H9 (cell line): ENCODE measurements around the gene RALGPS2. TPM values are rescaled to one million over a fixed set of nuclear protein-coding genes. Genes with fewer than 3 reads are reported as not detected.

Source experiments
- DNase-seq: peaks from one replicate; pipeline ENCODE4 v3.0.0-alpha.2; 2017
- H2AFZ ChIP-seq: one replicate; pipeline ENCODE4 v1.6.1; 2013; ENCODE audit warnings: mild to moderate bottlenecking, low read length, control low read depth, moderate library complexity
- H2AK5ac ChIP-seq: 2 replicates; pipeline ENCODE4 v1.6.1; 2013; ENCODE audit warnings: low read length, control low read depth, mixed read lengths; ENCODE audit not compliant: insufficient read length
- H2BK120ac ChIP-seq: one replicate; pipeline ENCODE4 v1.6.1; 2013; ENCODE audit warnings: low read depth, mild to moderate bottlenecking, low read length, control low read depth, inconsistent platforms; ENCODE audit not compliant: poor library complexity, severe bottlenecking
- H2BK12ac ChIP-seq: 2 replicates; pipeline ENCODE4 v1.6.1; 2013; ENCODE audit warnings: low read length, control low read depth, mixed read lengths, low read depth; ENCODE audit not compliant: insufficient read length
- H2BK15ac ChIP-seq: 2 replicates; pipeline ENCODE4 v1.6.1; 2013; ENCODE audit warnings: low read depth, low read length, control low read depth
- H2BK20ac ChIP-seq: one replicate; pipeline ENCODE4 v1.6.1; 2013; ENCODE audit warnings: low read depth, mild to moderate bottlenecking, low read length, control low read depth, inconsistent platforms; ENCODE audit not compliant: poor library complexity, severe bottlenecking
- H2BK5ac ChIP-seq: 2 replicates; pipeline ENCODE4 v1.6.1; 2013; ENCODE audit warnings: low read length, control low read depth, mixed read lengths; ENCODE audit not compliant: insufficient read length
- H3K14ac ChIP-seq: 2 replicates; pipeline ENCODE4 v1.6.1; 2013; ENCODE audit warnings: low read length, control low read depth; ENCODE audit not compliant: insufficient read depth
- H3K18ac ChIP-seq: 2 replicates; pipeline ENCODE4 v1.6.1; 2013; ENCODE audit warnings: low read depth, mild to moderate bottlenecking, mixed read lengths, low read length, control low read depth; ENCODE audit not compliant: insufficient read length
- H3K23ac ChIP-seq: 2 replicates; pipeline ENCODE4 v1.6.1; 2013; ENCODE audit warnings: low read length, control low read depth, mixed read lengths, low read depth; ENCODE audit not compliant: insufficient read length
- H3K23me2 ChIP-seq: 2 replicates; pipeline ENCODE4 v1.6.1; 2013; ENCODE audit warnings: low read depth, mild to moderate bottlenecking, mixed read lengths, low read length, control low read depth; ENCODE audit not compliant: insufficient read length, poor library complexity, severe bottlenecking
- H3K27ac ChIP-seq: 2 replicates; pipeline ENCODE4 v1.5.1; 2013; ENCODE audit warnings: low read length, control low read depth, mixed read lengths, low read depth; ENCODE audit not compliant: insufficient read length
- H3K27me3 ChIP-seq: 2 replicates; pipeline ENCODE4 v1.6.1; 2013; ENCODE audit warnings: low read length, control low read depth, inconsistent platforms; ENCODE audit not compliant: insufficient read depth
- H3K4ac ChIP-seq: 2 replicates; pipeline ENCODE4 v1.6.1; 2013; ENCODE audit warnings: low read depth, mild to moderate bottlenecking, control low read depth, inconsistent platforms, low read length, moderate library complexity
- H3K4me1 ChIP-seq: 2 replicates; pipeline ENCODE4 v1.6.1; 2013; ENCODE audit warnings: low read length, control low read depth, inconsistent platforms; ENCODE audit not compliant: insufficient read depth
- H3K4me2 ChIP-seq: 2 replicates; pipeline ENCODE4 v1.6.1; 2013; ENCODE audit warnings: low read length, control low read depth, mixed read lengths; ENCODE audit not compliant: insufficient read length, insufficient read depth
- H3K56ac ChIP-seq: 2 replicates; pipeline ENCODE4 v1.6.1; 2013; ENCODE audit warnings: low read depth, mild to moderate bottlenecking, mixed read lengths, low read length, control low read depth; ENCODE audit not compliant: insufficient read length
- H3K79me1 ChIP-seq: 2 replicates; pipeline ENCODE4 v1.6.1; 2013; ENCODE audit warnings: low read depth, mild to moderate bottlenecking, moderate library complexity, low read length, control low read depth, inconsistent platforms; ENCODE audit not compliant: insufficient read depth, poor library complexity, severe bottlenecking
- H3K79me2 ChIP-seq: 2 replicates; pipeline ENCODE4 v1.6.1; 2013; ENCODE audit warnings: low read length, control low read depth, inconsistent platforms; ENCODE audit not compliant: insufficient read depth
- H3K9ac ChIP-seq: 2 replicates; pipeline ENCODE4 v1.6.1; 2013; ENCODE audit warnings: low read length, control low read depth, mixed read lengths; ENCODE audit not compliant: insufficient read length; ENCODE audit errors: extremely low read depth
- H3K9me3 ChIP-seq: one replicate; pipeline ENCODE4 v1.6.1; 2013; ENCODE audit warnings: low read depth, low read length, inconsistent platforms; ENCODE audit not compliant: control insufficient read depth
- H3T11ph ChIP-seq: one replicate; pipeline ENCODE4 v1.6.1; 2013; ENCODE audit warnings: mild to moderate bottlenecking, low read length, control low read depth, inconsistent platforms
- H4K20me1 ChIP-seq: one replicate; pipeline ENCODE4 v1.6.1; 2013; ENCODE audit not compliant: control insufficient read depth, insufficient read length, insufficient read depth
- H4K5ac ChIP-seq: 2 replicates; pipeline ENCODE4 v1.6.1; 2013; ENCODE audit warnings: low read depth, mild to moderate bottlenecking, mixed read lengths, low read length, control low read depth; ENCODE audit not compliant: insufficient read length
- H4K8ac ChIP-seq: replicated peaks from 2 replicates; pipeline ENCODE4 v1.6.1; 2013; ENCODE audit warnings: low read length, control low read depth, mixed read lengths, low read depth; ENCODE audit not compliant: insufficient read length
- H4K91ac ChIP-seq: 2 replicates; pipeline ENCODE4 v1.6.1; 2013; ENCODE audit warnings: low read depth, mild to moderate bottlenecking, moderate library complexity, mixed read lengths, low read length, control low read depth; ENCODE audit not compliant: insufficient read length
- H3K27ac Mint-ChIP-seq, 3 experiments: 2 replicates in 2 of 3; 3 replicates in 1 of 3; pipeline ENCODE4 v1.8.0; 2020 to 2021; ENCODE audit warnings: mixed read lengths in 3 of 3, mild to moderate bottlenecking in 1 of 3, moderate library complexity in 1 of 3
- H3K27me3 Mint-ChIP-seq: 2 replicates; pipeline ENCODE4 v1.8.0; 2021; ENCODE audit warnings: low read depth, mild to moderate bottlenecking, moderate library complexity, mixed read lengths
- H3K36me3 Mint-ChIP-seq, 3 experiments: 2 replicates in 2 of 3; 3 replicates in 1 of 3; pipeline ENCODE4 v1.8.0; 2020 to 2021; ENCODE audit warnings: low read depth in 3 of 3, mixed read lengths in 3 of 3; ENCODE audit not compliant: insufficient read depth in 1 of 3
- H3K4me1 Mint-ChIP-seq, 2 experiments: 2 replicates each; pipeline ENCODE4 v1.8.0; 2020; ENCODE audit warnings: mixed read lengths in 2 of 2
- H3K4me3 Mint-ChIP-seq, 2 experiments: 2 replicates in 1 of 2; 3 replicates in 1 of 2; pipeline ENCODE4 v1.8.0; 2020 to 2021; ENCODE audit warnings: mild to moderate bottlenecking in 2 of 2, mixed read lengths in 2 of 2, moderate library complexity in 1 of 2
- H3K9me3 Mint-ChIP-seq, 2 experiments: 2 replicates in 1 of 2; 3 replicates in 1 of 2; pipeline ENCODE4 v1.8.0; 2020; ENCODE audit warnings: mild to moderate bottlenecking in 2 of 2, mixed read lengths in 2 of 2, moderate library complexity in 1 of 2
- CTCF ChIP-seq: fragments of 200-600 bp; sonication (generic); conservative IDR thresholded peaks from 3 replicates; pipeline ENCODE4 v1.8.0; 2021; ENCODE audit warnings: antibody characterized with exemption, mild to moderate bottlenecking
- WGBS: extraction: QIAGEN DNeasy Blood & Tissue Kit; methylation state at CpG from one replicate; pipeline ENCODE4 v1.1.7; 2013; ENCODE audit warnings: missing lambda C conversion rate, low lambda C conversion rate, mixed read lengths; ENCODE audit not compliant: insufficient read length; ENCODE audit errors: extremely low coverage; 5-methylcytosine and 5-hydroxymethylcytosine counted together
- long read RNA-seq: library from polyadenylated mRNA; unstranded; transcript quantifications from one replicate; pipeline ENCODE4 v2.0.0, GENCODE V29; 2020
- total RNA-seq: library from RNA; stranded (reverse); gene quantifications from 2 replicates; pipeline ENCODE4 v1.2.1, GENCODE V29; 2021

RALGPS2 gene
- 32.6 and 34.1 TPM in 2 replicates for total RNA-seq
- long read RNA-seq, full-length matches to known transcripts = 15 of 36 reads
- long read RNA-seq, partial matches to known transcripts = 10 of 36 reads
- long read RNA-seq, other reads (novel, unspliced or antisense) = 11 of 36 reads

- Histone ChIP-seq H2BK12ac (no peak within 1 kb of the TSS), H2BK20ac (no peak within 1 kb of the TSS)
- no peak for TF ChIP-seq CTCF
These were observed at the start of gene RALGPS2 for GRCh38 chr1:178724728-178725465. Gene RALGPS2, plus strand, starts transcription at chr1:178725244. Its CDS starts 51,521 bp downstream, at chr1:178776765.

More at GRCh38 chr1:178724728-178725465, at the start of gene RALGPS2:
- peak within 1 kb of the TSS; percentile 1 for H4K5ac ChIP-seq
- peak within 1 kb of the TSS; percentile 96 for H3K14ac ChIP-seq
- no peak within 1 kb of the TSS for H3K23ac ChIP-seq
- no peak within 1 kb of the TSS for H4K91ac ChIP-seq
- Mint-ChIP-seq H3K36me3 (peaks cover 0 to under 1% (median 0%) of the 10 kb centered on the region in 3 experiments; a peak in 4 of 7 replicates), H3K27ac (peak within 1 kb of the TSS; percentile 95 to 98 (median 96)), H3K27me3 (peaks cover 5% of the 10 kb centered on the region; the same call in 1 of the 2 replicates), H3K4me1 (peaks cover 25 to 26% of the 10 kb centered on the region in 2 experiments), H3K4me3 (peak within 1 kb of the TSS; percentile 89 to 90), H3K9me3 (no peaks in the 10 kb centered on the region)
- H3K79me1 ChIP-seq = no peaks in the 10 kb centered on the region
- peaks cover 4% of the 10 kb centered on the region for H3K23me2 ChIP-seq
- H3K27me3 ChIP-seq = no peaks in the 10 kb centered on the region
- H3K4me2 ChIP-seq = peak within 1 kb of the TSS; percentile 83
- no peak within 1 kb of the TSS for H3T11ph ChIP-seq
- H3K4me1 ChIP-seq = no peaks in the 10 kb centered on the region; the same call in 1 of the 2 replicates
- no peaks in the 10 kb centered on the region for H3K9me3 ChIP-seq
- no peak within 1 kb of the TSS for H2BK15ac ChIP-seq
- peak within 1 kb of the TSS; percentile 70 for H3K9ac ChIP-seq
- WGBS = no CpG with 5 or more reads among the region's 90 CpGs
- no peaks in the 10 kb centered on the region for H4K20me1 ChIP-seq
- H2BK5ac ChIP-seq = no peak within 1 kb of the TSS
- H3K56ac ChIP-seq = no peak within 1 kb of the TSS
- peak; percentile 81 for DNase-seq
- H3K79me2 ChIP-seq = no peaks in the 10 kb centered on the region; the same call in 1 of the 2 replicates
- no peak within 1 kb of the TSS for H2AK5ac ChIP-seq
- no peak within 1 kb of the TSS for H4K8ac ChIP-seq
- H3K27ac ChIP-seq = peak within 1 kb of the TSS; percentile 10
- no peak within 1 kb of the TSS; the same call in 1 of the 2 replicates for H3K4ac ChIP-seq
- H3K18ac ChIP-seq = peak within 1 kb of the TSS; percentile 96
- H2AFZ ChIP-seq = peak within 1 kb of the TSS; percentile 50
- no peak within 1 kb of the TSS for H2BK120ac ChIP-seq
